Measurements from ENCODE around the gene GALNT13.

DNA sequence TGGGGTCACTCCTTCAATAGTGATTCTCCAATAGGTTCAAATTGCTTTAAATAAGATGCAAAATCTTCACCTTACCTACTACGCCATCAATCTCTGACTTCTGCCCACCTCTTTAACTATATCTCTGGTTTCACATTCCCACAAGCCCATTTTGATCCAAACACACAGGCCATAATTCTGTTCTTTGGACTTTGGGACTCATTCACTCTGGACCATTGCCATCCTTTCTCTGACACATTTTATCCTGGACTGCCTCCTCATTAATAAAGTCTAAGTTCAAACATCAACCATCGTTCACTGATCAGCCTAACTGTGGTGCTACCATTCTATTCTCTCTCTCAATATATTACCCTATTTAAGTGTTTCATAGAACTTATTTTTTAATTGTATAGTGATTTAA lies 332.2 kb downstream of the GALNT13 start:
- no peak for TF ChIP-seq CTCF (IDR thresholded peaks at IDR 0.05)
- no peak for TF ChIP-seq POLR2A (IDR thresholded peaks at IDR 0.05)
- no peak for TF ChIP-seq POLR2AphosphoS5 (IDR thresholded peaks at IDR 0.05; ENCODE audit: insufficient read depth in 1 of 2, low read depth in 1 of 2)
